Measurements from ENCODE around the gene MINDY4. TPM values are rescaled to one million over a fixed set of nuclear protein-coding genes. Genes with fewer than 3 reads are reported as not detected.

Gene MINDY4
- total and polyA plus RNA-seq, 2 of the 8 experiments (the other 6 are each of a cell fraction or from before 2014, with no cell fraction given), result 1.3 to 3.6 TPM

GRCh38 chr7:30846378-30846777 lies 75.2 kb downstream of the MINDY4 start:
- TF ChIP-seq CBX8 (IDR thresholded peaks at IDR 0.05; ENCODE audit: borderline replicate concordance, low read depth, low read length) (no peak), SP1 (IDR thresholded peaks at IDR 0.05; ENCODE audit: low read depth, low read length) (no peak), TBP (IDR thresholded peaks at IDR 0.05; ENCODE audit: low read depth, low read length) (no peak), BCL11A (IDR thresholded peaks at IDR 0.05; ENCODE audit: low read depth in 2 of 2, low read length in 2 of 2) (no peak), CHD2 (IDR thresholded peaks at IDR 0.05; ENCODE audit: low read length) (no peak), SIN3A (conservative IDR thresholded peaks at IDR 0.05 in 1 of 2, IDR thresholded peaks at IDR 0.05 in 1 of 2; ENCODE audit: low read depth in 1 of 2, low read length in 2 of 2) (no peak), EZH2 (IDR thresholded peaks at IDR 0.05; ENCODE audit: low read depth, low read length, severe bottlenecking) (no peak), ZNF274 (IDR thresholded peaks at IDR 0.05; ENCODE audit: borderline replicate concordance, extremely low read depth, low read length) (no peak), SIRT6 (IDR thresholded peaks at IDR 0.05; ENCODE audit: low read length) (no peak), JUN (IDR thresholded peaks at IDR 0.05; ENCODE audit: low read depth, low read length) (no peak), KDM5A (IDR thresholded peaks at IDR 0.05; ENCODE audit: low read length) (no peak), BRCA1 (IDR thresholded peaks at IDR 0.05; ENCODE audit: low read depth, low read length) (no peak), RBBP5 (IDR thresholded peaks at IDR 0.05; ENCODE audit: borderline replicate concordance, low read depth, low read length) (no peak)
- Histone ChIP-seq H3K23me2 (ENCODE audit: low read depth, low read length) (no peaks in the 10 kb centered on the region), H3K9me3 (ENCODE audit: insufficient read depth in 2 of 2, low read depth in 1 of 2, low read length in 1 of 2) (no peaks in the 10 kb centered on the region), H3K27ac (ENCODE audit: low read depth, low read length) (no peak overlapping the region), H2BK12ac (ENCODE audit: low read depth, low read length) (no peak overlapping the region), H4K5ac (ENCODE audit: insufficient read length, low read depth, low read length) (no peak overlapping the region), H2BK15ac (ENCODE audit: low read length) (no peak overlapping the region), H3K4ac (replicated peaks; ENCODE audit: insufficient read length, low read depth, low read length) (no peak overlapping the region), H2AK5ac (ENCODE audit: low read depth, low read length) (no peak overlapping the region), H3K18ac (ENCODE audit: extremely low read depth, low read length) (no peak overlapping the region), H3K56ac (replicated peaks; ENCODE audit: insufficient read length, low read depth, low read length) (no peak overlapping the region), H2AFZ (ENCODE audit: low read length) (no peak overlapping the region), H3K9ac (replicated peaks in 1 of 4; ENCODE audit: extremely low read depth in 1 of 4, low read depth in 3 of 4, low read length in 3 of 4) (no peak overlapping the region), H2BK20ac (ENCODE audit: low read length) (no peak overlapping the region), H3K4me3 (ENCODE audit: extremely low read depth in 1 of 4, insufficient read depth in 2 of 4, low read depth in 3 of 4, low read length in 4 of 4) (no peak overlapping the region), H4K20me1 (replicated peaks in 1 of 2; ENCODE audit: control insufficient read depth in 1 of 2, insufficient read depth in 2 of 2, low read length in 2 of 2) (no peaks in the 10 kb centered on the region), H3K4me2 (ENCODE audit: insufficient read depth in 1 of 2, low read depth in 2 of 2, low read length in 2 of 2) (no peak overlapping the region), H3K14ac (ENCODE audit: insufficient read length) (no peak overlapping the region), H3K79me1 (ENCODE audit: low read depth, low read length) (no peaks in the 10 kb centered on the region), H2BK120ac (replicated peaks; ENCODE audit: low read depth, low read length) (no peak overlapping the region), H3K36me3 (ENCODE audit: control insufficient read depth in 2 of 4, insufficient read depth in 4 of 4, low read length in 3 of 4) (no peaks in the 10 kb centered on the region), H4K8ac (ENCODE audit: extremely low read depth, insufficient read depth, low read length) (no peak overlapping the region), H3K4me1 (replicated peaks in 1 of 4; ENCODE audit: control insufficient read depth in 3 of 4, insufficient read depth in 4 of 4, low read length in 3 of 4) (0 out of 7 replicates have a peak, but pooled peaks cover 0 to 1% (median 0%) of the 10 kb centered on the region in 4 experiments), H2BK5ac (ENCODE audit: low read depth, low read length) (no peak overlapping the region), H3K27me3 (replicated peaks in 1 of 4; ENCODE audit: control insufficient read depth in 3 of 4, extremely low read depth in 1 of 4, insufficient read depth in 3 of 4, low read length in 3 of 4) (no peaks in the 10 kb centered on the region), H3K23ac (ENCODE audit: insufficient read length) (no peak overlapping the region), H3K79me2 (ENCODE audit: control insufficient read depth in 1 of 2, insufficient read depth in 2 of 2, low read length in 2 of 2) (no peaks in the 10 kb centered on the region), H4K91ac (replicated peaks; ENCODE audit: insufficient read length, low read length) (no peak overlapping the region)
- FAIRE-seq, result no peak
- no peak for DNase-seq (ENCODE audit: low read depth in 1 of 2, low spot score in 2 of 2)
- CTCF ChIA-PET (ENCODE audit: partially characterized antibody), result interaction anchor here (1.1 to 1.5 kb wide), 5 partner anchors 29 to 115 kb away, joined by 3 read pairs; no protein-coding TSS in a partner anchor
- 94% methylated on average over 6 of the region's 6 CpGs; no CpG with 5 or more reads in 1 of the 2 experiments for WGBS, 2 experiments (ENCODE audit: extremely low coverage in 1 of 2, insufficient coverage in 1 of 2, insufficient read length in 1 of 2, insufficient replicate concordance in 2 of 2, low coverage in 1 of 2, low lambda C conversion rate in 2 of 2, missing lambda C conversion rate in 1 of 2)
- POLR2A ChIA-PET (ENCODE audit: partially characterized antibody), result no interaction called here

Measured in H1 (cell line).